Psoas muscle (tissue), 8 donors: ENCODE data around the gene COLEC11. TPM values are rescaled to one million over a fixed set of nuclear protein-coding genes. Genes with fewer than 3 reads are reported as not detected.

ENCODE experiments used
- ATAC-seq, 4 donors: fragments of 200-7000 bp; cut with Tn5 transposase; one replicate each; pipeline ENCODE4 v1.9.1; 2020; ENCODE audit warnings: moderate library complexity in 3 of 4, mild to moderate bottlenecking in 2 of 4
- DNase-seq, 2 donors: peaks; one replicate each; pipeline ENCODE4 v3.0.0-alpha.2; 2020
- H3K27ac ChIP-seq: fragments of 200-600 bp; one replicate; pipeline ENCODE4 v1.8.0; 2022
- H3K27me3 ChIP-seq, 3 donors: fragments of 200-600 bp in 1 of 3; one replicate each; pipeline versions ENCODE4 v1.6.1 to v1.8.0; 2013 to 2022; ENCODE audit warnings: low read length in 2 of 3, mild to moderate bottlenecking in 2 of 3, moderate library complexity in 1 of 3; ENCODE audit not compliant: insufficient read depth in 3 of 3
- H3K36me3 ChIP-seq, 2 donors: fragments of 200-600 bp in 1 of 2; one replicate each; pipeline versions ENCODE4 v1.6.1 to v1.8.0; 2013 to 2022; ENCODE audit warnings: low read depth in 1 of 2, mild to moderate bottlenecking in 1 of 2, moderate library complexity in 1 of 2; ENCODE audit not compliant: insufficient read depth in 1 of 2
- H3K4me1 ChIP-seq: fragments of 200-600 bp; one replicate; pipeline ENCODE4 v1.8.0; 2022
- H3K4me3 ChIP-seq: fragments of 200-600 bp; one replicate; pipeline ENCODE4 v1.8.0; 2022; ENCODE audit warnings: mild to moderate bottlenecking
- H3K9me3 ChIP-seq: fragments of 200-600 bp; one replicate; pipeline ENCODE4 v1.8.0; 2022
- WGBS, 3 donors: extraction: QIAGEN DNeasy Blood & Tissue Kit; methylation state at CpG; one replicate each; pipeline versions ENCODE4 v1.1.6 to v1.1.7; 2013; 5-methylcytosine and 5-hydroxymethylcytosine counted together
- intact Hi-C, 2 donors: fragments of 100-400 bp; cut with DNase I; formaldehyde crosslinking; loops; one replicate each; pipeline versions ENCODE4 v1.11.0 to v1.14.2; 2022
- polyA plus RNA-seq, 3 donors: library from polyadenylated mRNA; stranded (reverse); fragments of 200-250 nt; gene quantifications; one replicate each; pipeline ENCODE4 v1.2.3, GENCODE V29; 2013
- total RNA-seq, 4 donors: library from RNA; stranded (reverse); fragmentation: NEBNext Ultra II Directional in 2 of 4; extraction: Animal tissue kit (Norgen Biotek cat#: 25700) in 2 of 4; gene quantifications; one replicate each; pipeline versions ENCODE4 v1.2.1 to v1.2.4, GENCODE V29; 2021 to 2023
- TF ChIP-seq, protein P1 (sequence below): fragments of 200-600 bp; IDR thresholded peaks from one replicate; pipeline ENCODE4 v1.8.0; 2022; ENCODE audit warnings: antibody characterized with exemption
- donor health status: healthy with polysubstance abuse.
- donor health status: DM: no; HTN: no; CAD: no; lungs with moderate emphysema.
- donor health status: Bipolar disorder and iron deficiency.
- donor health status: healthy.
- donor health status: DM: yes; HTN: yes; CAD: no.
- donor health status: DM: no; HTN: no; CAD: no.
- donor health status: DM: no; HTN: no; CAD: no.
- donor health status: DM: yes; HTN: yes; CAD: no.

COLEC11 gene
- total and polyA plus RNA-seq, 7 donors = 0.22 to 1.0 (median 0.38) TPM; not detected in 1

DNA sequence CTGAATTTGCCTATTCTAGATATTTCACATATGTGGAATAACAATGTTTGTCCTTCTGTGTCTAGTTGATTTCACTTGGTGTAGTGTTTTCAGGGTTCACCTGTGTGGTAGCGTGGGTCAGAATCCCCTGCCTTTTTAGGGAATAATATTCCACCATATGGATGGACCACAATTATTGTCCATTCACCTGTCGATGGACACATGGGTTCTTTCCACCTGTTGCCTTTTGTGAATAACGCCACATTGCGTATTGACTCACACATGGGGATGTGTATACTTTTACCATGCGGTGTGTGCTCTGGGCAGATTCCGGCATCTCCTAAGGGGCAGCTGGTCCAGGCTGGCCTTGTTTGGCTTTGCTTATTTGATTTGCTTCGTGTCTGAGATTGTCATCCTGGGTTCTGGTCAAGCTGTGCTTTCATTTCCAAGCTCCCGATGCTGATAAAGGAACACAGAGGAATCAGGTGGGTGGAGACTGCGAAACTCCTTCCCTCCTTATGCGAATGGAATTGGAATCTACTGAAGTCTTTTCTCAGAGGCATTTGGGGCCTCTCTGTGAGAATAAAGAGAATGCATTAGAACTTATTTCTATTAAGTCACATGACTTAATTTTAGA lies 44.2 kb downstream of the COLEC11 start:
- intact Hi-C loops = no loop called here
- H3K4me1 ChIP-seq = no peaks in the 10 kb centered on the region
- no peaks in the 10 kb centered on the region for H3K27me3 ChIP-seq
- 79 to 89% (median 81%) methylated on average over 10 of the region's 10 CpGs for WGBS, 3 donors
- ATAC-seq (no peak), DNase-seq (no peak)
- H3K9me3 ChIP-seq = no peaks in the 10 kb centered on the region
- no peaks in the 10 kb centered on the region for H3K36me3 ChIP-seq
- no peak overlapping the region for H3K27ac ChIP-seq
- no peak overlapping the region for H3K4me3 ChIP-seq
- TF ChIP-seq, protein P1, sequence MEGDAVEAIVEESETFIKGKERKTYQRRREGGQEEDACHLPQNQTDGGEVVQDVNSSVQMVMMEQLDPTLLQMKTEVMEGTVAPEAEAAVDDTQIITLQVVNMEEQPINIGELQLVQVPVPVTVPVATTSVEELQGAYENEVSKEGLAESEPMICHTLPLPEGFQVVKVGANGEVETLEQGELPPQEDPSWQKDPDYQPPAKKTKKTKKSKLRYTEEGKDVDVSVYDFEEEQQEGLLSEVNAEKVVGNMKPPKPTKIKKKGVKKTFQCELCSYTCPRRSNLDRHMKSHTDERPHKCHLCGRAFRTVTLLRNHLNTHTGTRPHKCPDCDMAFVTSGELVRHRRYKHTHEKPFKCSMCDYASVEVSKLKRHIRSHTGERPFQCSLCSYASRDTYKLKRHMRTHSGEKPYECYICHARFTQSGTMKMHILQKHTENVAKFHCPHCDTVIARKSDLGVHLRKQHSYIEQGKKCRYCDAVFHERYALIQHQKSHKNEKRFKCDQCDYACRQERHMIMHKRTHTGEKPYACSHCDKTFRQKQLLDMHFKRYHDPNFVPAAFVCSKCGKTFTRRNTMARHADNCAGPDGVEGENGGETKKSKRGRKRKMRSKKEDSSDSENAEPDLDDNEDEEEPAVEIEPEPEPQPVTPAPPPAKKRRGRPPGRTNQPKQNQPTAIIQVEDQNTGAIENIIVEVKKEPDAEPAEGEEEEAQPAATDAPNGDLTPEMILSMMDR = no peak

DNA sequence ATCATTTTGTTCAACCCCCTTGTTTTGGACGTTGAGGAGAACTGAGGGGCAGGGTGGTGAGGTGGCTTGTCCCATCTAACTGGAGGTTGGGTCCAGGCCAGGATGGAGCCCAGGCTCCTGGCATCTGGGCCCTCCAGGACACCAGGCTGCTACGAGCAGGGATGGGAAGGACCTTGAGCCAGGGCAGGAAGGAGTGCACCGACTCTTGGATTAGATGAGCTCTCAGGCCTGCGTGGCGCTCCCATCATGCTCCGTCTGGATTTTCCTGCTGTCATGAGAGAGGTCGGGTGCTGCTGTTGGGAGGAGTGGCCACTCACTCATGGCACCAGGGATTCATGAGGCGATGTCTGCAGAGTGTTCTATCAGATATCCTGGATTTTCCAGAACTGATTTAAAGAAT lies 44.7 kb downstream of the COLEC11 start:
- 72 to 78% (median 73%) methylated on average over 8 of the region's 8 CpGs for WGBS, 3 donors
- intact Hi-C loops = no loop called here
- H3K9me3 ChIP-seq = no peaks in the 10 kb centered on the region
- no peak overlapping the region for H3K27ac ChIP-seq
- no peaks in the 10 kb centered on the region for H3K4me1 ChIP-seq
- ATAC-seq (no peak), DNase-seq (no peak)
- no peak overlapping the region for H3K4me3 ChIP-seq
- no peaks in the 10 kb centered on the region for H3K27me3 ChIP-seq
- TF ChIP-seq, protein P1 = no peak
- H3K36me3 ChIP-seq = no peaks in the 10 kb centered on the region

DNA sequence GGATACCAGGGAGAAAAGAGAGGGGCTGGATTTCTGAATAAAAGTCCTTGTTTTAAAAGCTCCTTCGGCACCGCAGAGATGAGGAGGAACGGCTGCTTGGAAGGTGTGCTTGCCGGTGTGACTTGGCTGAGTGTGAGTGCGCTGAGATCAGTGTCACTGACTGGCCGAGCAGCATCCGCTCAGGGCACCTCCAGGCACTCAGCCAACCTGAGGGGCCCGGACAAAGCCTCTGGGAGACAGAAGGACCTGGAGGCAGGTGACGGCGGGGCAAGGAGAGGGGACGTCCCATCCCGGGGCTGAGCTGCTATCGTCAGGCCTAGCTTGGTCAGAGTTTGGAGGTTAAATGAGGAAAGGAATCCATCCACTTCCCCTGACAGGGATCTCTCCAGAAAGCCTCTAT lies 46.3 kb downstream of the COLEC11 start:
- intact Hi-C loops = no loop called here
- 85 to 89% (median 87%) methylated on average over 13 of the region's 13 CpGs for WGBS, 3 donors
- Histone ChIP-seq H3K36me3 (no peaks in the 10 kb centered on the region), H3K27me3 (no peaks in the 10 kb centered on the region), H3K4me3 (no peak overlapping the region), H3K4me1 (no peaks in the 10 kb centered on the region), H3K9me3 (no peaks in the 10 kb centered on the region), H3K27ac (no peak overlapping the region)
- no peak for ATAC-seq
- peak in 1 of 2 donors; percentile 42 for DNase-seq
- TF ChIP-seq, protein P1 = no peak

DNA sequence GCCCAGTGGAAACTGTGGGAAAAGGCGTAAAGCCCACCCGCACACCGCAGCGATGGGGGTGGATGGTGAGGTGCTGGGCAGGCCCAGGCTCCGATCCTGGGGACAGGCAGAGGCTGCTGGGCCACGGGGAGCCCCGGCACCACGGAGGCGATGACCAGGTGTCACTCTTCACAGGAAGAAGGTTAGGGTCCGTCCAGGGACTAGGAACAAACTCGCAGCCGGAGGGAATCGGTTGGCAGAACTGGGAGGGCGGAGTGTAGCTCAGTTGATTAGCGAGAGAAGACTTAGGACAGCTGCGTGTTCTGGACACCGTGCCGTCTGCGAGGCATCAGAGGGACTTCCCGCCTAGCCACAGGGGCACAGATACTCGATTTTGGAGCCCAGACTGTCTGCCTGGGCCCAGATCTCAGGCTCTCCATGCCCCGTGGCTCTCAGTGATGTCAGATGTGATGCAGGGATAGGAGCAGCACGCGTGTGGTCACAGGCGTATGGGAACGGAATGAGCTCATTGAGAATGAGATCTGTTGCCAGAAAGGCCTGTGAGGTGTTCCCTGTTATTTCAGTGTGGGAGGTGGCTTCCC lies 47.0 kb downstream of the COLEC11 start:
- Histone ChIP-seq H3K4me1 (no peaks in the 10 kb centered on the region), H3K9me3 (no peaks in the 10 kb centered on the region), H3K4me3 (no peak overlapping the region), H3K27me3 (no peaks in the 10 kb centered on the region), H3K27ac (no peak overlapping the region), H3K36me3 (no peaks in the 10 kb centered on the region)
- intact Hi-C loops = no loop called here
- 50 to 55% (median 53%) methylated on average over 26 of the region's 26 CpGs for WGBS, 3 donors
- ATAC-seq (no peak), DNase-seq (no peak)
- TF ChIP-seq, protein P1 = no peak
